ENCODE data around the gene THSD4. TPM values are rescaled to one million over a fixed set of nuclear protein-coding genes. Genes with fewer than 3 reads are reported as not detected.

THSD4 gene
- polyA plus RNA-seq, 1 experiment, result 18.8 TPM

DNA sequence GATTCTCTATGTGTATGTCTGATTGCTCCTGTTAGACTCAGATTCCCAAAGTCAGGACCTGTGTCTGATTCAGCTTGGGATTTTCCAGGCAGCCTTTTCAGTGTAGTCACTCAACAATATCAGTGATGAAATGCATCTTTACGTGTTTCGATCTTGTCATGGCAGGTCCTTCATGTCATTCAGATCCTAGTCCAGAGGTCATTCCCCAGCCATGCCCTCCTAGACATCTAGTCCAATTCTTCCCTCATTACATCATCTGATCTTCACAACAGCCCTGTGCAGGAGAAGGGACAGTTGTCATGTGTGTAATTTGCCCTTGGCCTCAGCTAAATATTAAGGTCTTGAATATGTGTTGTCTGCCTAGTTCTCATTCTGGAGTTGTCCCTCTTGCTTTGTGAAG lies 541.9 kb downstream of the THSD4 start:
- no peak for TF ChIP-seq CTCF (IDR thresholded peaks at IDR 0.05; ENCODE audit: insufficient read depth, low read depth, low read length)
- ChIA-PET CTCF (interaction anchor here (0.7 kb wide), 1 partner anchor 188 kb away, joined by 3 read pairs; no protein-coding TSS in a partner anchor), POLR2A (no interaction called here)

GRCh38 chr15:71658036-71658435 lies 542.8 kb downstream of the THSD4 start:
- no peaks in the 10 kb centered on the region for H3K36me3 ChIP-seq (ENCODE audit: control insufficient read depth, insufficient read depth, low read length)
- POLR2A ChIA-PET, result no interaction called here
- no peak overlapping the region for H3K4me3 ChIP-seq (ENCODE audit: low read depth, low read length)

More for the DNA sequence above, 541.9 kb downstream of the THSD4 start:
- no peak for DNase-seq (ENCODE audit: low read depth)
- Histone ChIP-seq H3K4me3 (ENCODE audit: low read depth, low read length) (no peak overlapping the region), H3K27me3 (ENCODE audit: control insufficient read depth, insufficient read depth, low read length) (no peaks in the 10 kb centered on the region), H3K36me3 (ENCODE audit: control insufficient read depth, insufficient read depth, low read length) (no peaks in the 10 kb centered on the region)

DNA sequence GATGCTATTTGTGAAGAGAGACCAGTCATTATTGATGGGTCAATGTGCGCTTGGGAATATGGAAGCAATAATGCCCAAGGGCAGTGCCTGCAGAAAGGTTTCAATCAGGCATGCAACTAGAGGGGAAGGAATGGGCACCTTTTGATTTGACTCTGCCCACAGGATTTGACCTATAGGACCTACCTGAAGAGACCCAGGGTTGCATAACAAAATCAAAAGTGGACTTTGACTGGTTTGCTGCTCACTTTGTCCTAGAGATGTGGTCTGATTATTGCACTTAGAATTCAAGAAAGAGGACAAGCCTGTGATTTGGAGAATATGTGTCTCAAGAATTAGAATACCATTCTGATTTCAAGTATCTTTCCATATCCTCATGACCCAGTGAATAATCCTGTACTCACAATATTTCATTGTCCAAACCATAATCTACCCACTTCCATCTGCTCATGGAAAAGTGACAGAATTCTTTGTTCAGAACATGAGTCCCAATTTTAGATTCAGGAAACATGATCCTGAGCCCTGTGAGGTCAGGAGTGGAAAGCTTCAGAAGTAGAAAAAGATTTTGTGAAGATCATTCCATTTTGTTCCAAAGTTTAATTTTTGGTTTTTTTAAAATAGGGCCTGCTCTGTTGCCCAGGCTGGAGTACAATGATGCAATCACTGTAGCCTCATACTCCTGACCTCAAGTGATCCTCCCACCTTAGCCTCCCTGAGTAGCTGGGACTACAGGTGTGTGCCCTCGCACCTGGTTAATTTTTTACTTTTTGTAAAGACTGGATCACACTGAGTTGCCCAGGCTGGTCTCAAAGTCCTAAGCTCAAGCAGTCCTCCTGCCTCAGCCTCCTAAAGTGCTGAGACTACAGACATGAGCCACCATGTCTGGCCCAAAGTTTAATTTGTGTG lies 543.8 kb downstream of the THSD4 start:
- CTCF ChIA-PET, result no interaction called here
- POLR2A ChIA-PET, result no interaction called here
- DNase-seq (ENCODE audit: low read depth), result no peak
- no peak overlapping the region for H3K4me3 ChIP-seq (ENCODE audit: low read depth, low read length)
- H3K36me3 ChIP-seq (ENCODE audit: control insufficient read depth, insufficient read depth, low read length), result no peaks in the 10 kb centered on the region
- no peak for TF ChIP-seq CTCF (IDR thresholded peaks at IDR 0.05; ENCODE audit: insufficient read depth, low read depth, low read length)
- H3K27me3 ChIP-seq (ENCODE audit: control insufficient read depth, insufficient read depth, low read length), result no peaks in the 10 kb centered on the region

More at GRCh38 chr15:71658036-71658435, 542.8 kb downstream of the THSD4 start:
- no peak for DNase-seq (ENCODE audit: low read depth)
- CTCF ChIA-PET, result no interaction called here
- no peak for TF ChIP-seq CTCF (IDR thresholded peaks at IDR 0.05; ENCODE audit: insufficient read depth, low read depth, low read length)
- no peaks in the 10 kb centered on the region for H3K27me3 ChIP-seq (ENCODE audit: control insufficient read depth, insufficient read depth, low read length)

DNA sequence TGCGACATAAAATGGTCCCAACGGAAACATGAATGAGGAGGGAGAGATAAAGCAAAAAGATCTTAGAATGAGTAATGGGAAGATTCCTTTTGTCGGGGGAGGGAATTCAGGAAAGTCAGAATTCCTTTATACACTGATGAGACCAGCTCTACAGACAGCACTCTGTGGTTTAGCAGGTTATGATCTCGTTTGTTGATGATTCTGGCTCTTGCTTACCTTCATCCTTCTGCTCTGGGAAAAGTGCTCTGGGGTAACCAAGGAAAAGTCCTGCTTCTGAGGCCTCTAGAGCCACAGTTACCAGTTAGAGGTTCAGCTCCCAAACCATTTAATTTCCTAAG lies 544.4 kb downstream of the THSD4 start:
- no peak for DNase-seq (ENCODE audit: low read depth)
- Histone ChIP-seq H3K4me3 (ENCODE audit: low read depth, low read length) (no peak overlapping the region), H3K27me3 (ENCODE audit: control insufficient read depth, insufficient read depth, low read length) (no peaks in the 10 kb centered on the region), H3K36me3 (ENCODE audit: control insufficient read depth, insufficient read depth, low read length) (no peaks in the 10 kb centered on the region)
- CTCF ChIA-PET, result no interaction called here
- TF ChIP-seq CTCF (IDR thresholded peaks at IDR 0.05; ENCODE audit: insufficient read depth, low read depth, low read length), result no peak
- POLR2A ChIA-PET, result no interaction called here

- TF ChIP-seq CTCF (IDR thresholded peaks at IDR 0.05; ENCODE audit: insufficient read depth, low read depth, low read length), result no peak
- H3K4me3 ChIP-seq (ENCODE audit: low read depth, low read length), result no peak overlapping the region
- ChIA-PET POLR2A (no interaction called here), CTCF (no interaction called here)
- no peaks in the 10 kb centered on the region for H3K27me3 ChIP-seq (ENCODE audit: control insufficient read depth, insufficient read depth, low read length)
- no peaks in the 10 kb centered on the region for H3K36me3 ChIP-seq (ENCODE audit: control insufficient read depth, insufficient read depth, low read length)
- no peak for DNase-seq (ENCODE audit: low read depth)
Observed at GRCh38 chr15:71660501-71660900, 545.2 kb downstream of the THSD4 start.

Data from BJ (cell line).